ENCODE data around the gene SPATA31A6. TPM values are rescaled to one million over a fixed set of nuclear protein-coding genes. Genes with fewer than 3 reads are reported as not detected.
"Not testable (repeated sequence)": the region's sequence is repeated elsewhere in the genome, so short reads cannot be mapped to it uniquely, and the experiment has no call there.

The SPATA31A6 gene
- polyA plus RNA-seq (ENCODE audit: insufficient read length): not detected
- long read RNA-seq, donor 1: 0 reads
- long read RNA-seq, donor 2: 0 reads
- long read RNA-seq, donor 3: 0 reads
- long read RNA-seq, donor 4: 0 reads
- long read RNA-seq, donor 5: 0 reads
- long read RNA-seq, donor 6: 0 reads
- long read RNA-seq, donor 7: 0 reads
- long read RNA-seq, donor 8: 0 reads

GRCh38 chr9:42183359-42183758 is at the start of gene SPATA31A6:
SPATA31A6 (plus strand) TSS chr9:42183659; CDS start chr9:42183688, 29 bp downstream.
- DNase-seq: not testable (repeated sequence)

DNA sequence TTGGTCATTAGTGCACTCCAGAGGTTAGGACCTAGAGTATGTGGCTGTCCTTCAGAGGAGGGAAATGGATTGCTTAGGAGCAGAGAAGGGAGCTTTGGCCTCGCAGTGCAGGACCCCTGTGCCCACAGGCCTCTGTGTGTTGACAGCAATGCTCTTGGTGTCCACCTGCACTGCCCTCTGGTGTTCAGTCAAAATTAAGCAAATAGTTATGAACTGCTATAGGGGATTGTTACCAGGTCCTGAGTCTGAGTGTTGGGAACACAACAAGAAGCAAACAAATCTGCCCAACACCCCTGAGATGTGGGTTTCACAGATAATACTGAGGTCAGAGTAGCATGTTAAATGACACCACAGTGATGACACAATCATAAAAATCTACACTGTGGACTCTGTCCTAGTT is 23.2 kb upstream of the SPATA31A6 start:
- peak; percentile 25 for DNase-seq

GRCh38 chr9:42219861-42220260 is 36.4 kb downstream of the SPATA31A6 start:
- DNase-seq: not testable (repeated sequence)

DNA sequence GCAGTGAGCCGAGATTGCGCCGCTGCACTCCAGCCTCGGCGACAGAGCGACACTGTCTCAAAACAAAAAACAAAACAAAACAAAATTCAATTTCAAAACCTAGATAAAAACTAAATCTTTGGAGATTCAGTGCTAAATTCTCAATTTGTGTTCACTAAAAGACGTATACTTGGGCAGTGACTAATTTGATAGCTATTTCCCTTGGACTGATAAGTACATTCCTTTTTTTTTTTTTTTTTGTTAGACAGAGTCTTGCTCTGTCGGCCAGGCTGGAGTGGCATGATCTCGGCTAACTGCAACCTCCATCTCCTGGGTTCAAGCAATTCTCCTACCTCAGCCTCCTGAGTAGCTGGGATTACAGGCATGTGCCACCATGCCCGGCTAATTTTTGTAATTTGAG is 39.8 kb downstream of the SPATA31A6 start:
- DNase-seq: not testable (repeated sequence)

- not testable (repeated sequence) for DNase-seq
Measured at GRCh38 chr9:42233031-42233430, 49.6 kb downstream of the SPATA31A6 start.

DNA sequence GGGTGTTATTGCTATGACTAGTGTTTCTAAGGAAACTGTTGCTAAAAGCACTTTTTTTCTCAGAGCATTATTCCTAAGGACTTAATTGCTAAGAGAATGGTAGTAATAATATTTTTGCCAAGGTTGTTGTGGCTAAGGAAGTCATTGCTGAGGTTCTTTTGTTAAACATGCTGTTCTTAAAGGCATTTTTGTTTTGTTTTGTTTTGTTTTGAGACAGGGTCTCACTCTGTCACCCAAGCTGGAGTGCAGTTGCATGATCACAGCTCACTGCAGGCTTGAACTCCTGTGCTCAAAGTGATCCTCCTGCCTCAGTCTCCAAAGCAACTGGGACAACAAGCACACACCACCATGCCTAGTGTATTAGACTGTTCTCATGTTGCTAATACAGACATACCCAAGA is 51.2 kb downstream of the SPATA31A6 start:
- DNase-seq: not testable (repeated sequence)

GRCh38 chr9:42235352-42235991 is 52.0 kb downstream of the SPATA31A6 start:
- not testable (repeated sequence) for DNase-seq

GRCh38 chr9:42236097-42236496 is 52.6 kb downstream of the SPATA31A6 start:
- not testable (repeated sequence) for DNase-seq

- DNase-seq: not testable (repeated sequence)
Measured at GRCh38 chr9:42237381-42237780, 53.9 kb downstream of the SPATA31A6 start.

DNA sequence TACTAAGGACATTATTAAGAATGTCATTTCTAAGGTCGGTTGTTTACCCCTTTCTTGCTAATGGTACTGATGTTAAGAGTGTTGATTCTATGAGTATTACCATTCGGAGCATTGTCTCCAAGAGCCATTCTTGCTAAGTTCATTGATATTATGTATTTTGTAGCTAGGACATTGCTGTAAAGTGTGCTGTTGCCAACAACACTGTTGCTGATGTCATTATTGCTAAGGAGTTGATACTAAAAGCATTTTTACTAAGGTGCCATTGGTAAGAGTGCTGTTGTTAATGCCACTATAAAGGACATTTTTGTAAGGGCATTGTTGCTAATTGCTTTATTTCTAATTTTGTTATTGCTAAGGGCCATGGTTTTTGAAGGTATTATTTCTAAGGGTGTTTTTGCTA is 55.4 kb downstream of the SPATA31A6 start:
- DNase-seq: not testable (repeated sequence)

Other genes with a start within 250 kb of the SPATA31A6 start
- 17.5 TPM for gene CNTNAP3B, start 54.2 kb upstream of the SPATA31A6 start, polyA plus RNA-seq (ENCODE audit: insufficient read length)